ENCODE results near the gene SYS1. TPM values are rescaled to one million over a fixed set of nuclear protein-coding genes. Genes with fewer than 3 reads are reported as not detected.

SYS1 gene
- total RNA-seq, 6 donors from 2014 or later = 31.0 to 61.4 (median 50.7) TPM

- H3K4me3 ChIP-seq = no peak overlapping the region
- peak overlapping the region in 2 of 4 donors; percentile 55 to 59 for H3K27ac ChIP-seq
- no peaks in the 10 kb centered on the region for H3K27me3 ChIP-seq
- peaks cover 7 to 34% (median 20%) of the 10 kb centered on the region in 4 donors for H3K36me3 ChIP-seq
- peaks cover 20 to 54% (median 31%) of the 10 kb centered on the region in 4 donors for H3K4me1 ChIP-seq
- TF ChIP-seq CTCF (IDR thresholded peaks at IDR 0.05) = no peak
- no peak for TF ChIP-seq POLR2A (IDR thresholded peaks at IDR 0.05)
- TF ChIP-seq EP300 (IDR thresholded peaks at IDR 0.05) = no peak
- TF ChIP-seq POLR2AphosphoS5 (IDR thresholded peaks at IDR 0.05) = no peak
- no peak for DNase-seq
- H3K9me3 ChIP-seq = no peaks in the 10 kb centered on the region
- no peak for ATAC-seq (ENCODE audit: low FRiP score in 2 of 2)
Measured at GRCh38 chr20:45367126-45367525, 4.2 kb downstream of the SYS1 start.

- H3K27me3 ChIP-seq = no peaks in the 10 kb centered on the region
- peaks cover 21 to 58% (median 36%) of the 10 kb centered on the region in 4 donors for H3K4me1 ChIP-seq
Measured at GRCh38 chr20:45368221-45368980, 5.4 kb downstream of the SYS1 start.

GRCh38 chr20:45370571-45371160, 7.7 kb downstream of the SYS1 start:
- WGBS, 2 donors = 97 to 100% methylated on average over 3 of the region's 3 CpGs
- Histone ChIP-seq H3K27me3 (no peaks in the 10 kb centered on the region), H3K4me1 (peaks cover 13 to 45% (median 25%) of the 10 kb centered on the region in 4 donors), H3K36me3 (peaks cover 7 to 29% (median 20%) of the 10 kb centered on the region in 4 donors), H3K9me3 (no peaks in the 10 kb centered on the region), H3K27ac (no peak overlapping the region), H3K4me3 (no peak overlapping the region)
- TF ChIP-seq EP300 (IDR thresholded peaks at IDR 0.05) (no peak), CTCF (IDR thresholded peaks at IDR 0.05) (no peak), POLR2AphosphoS5 (IDR thresholded peaks at IDR 0.05) (no peak), POLR2A (IDR thresholded peaks at IDR 0.05) (no peak)
- ATAC-seq (ENCODE audit: low FRiP score in 2 of 2) (no peak), DNase-seq (no peak)

More at GRCh38 chr20:45368221-45368980, 5.4 kb downstream of the SYS1 start:
- no peaks in the 10 kb centered on the region for H3K9me3 ChIP-seq
- WGBS, 2 donors = 50 to 54% methylated on average over 6 of the region's 6 CpGs
- H3K36me3 ChIP-seq = peaks cover 7 to 34% (median 20%) of the 10 kb centered on the region in 4 donors
- peak overlapping the region; percentile 13 to 59 (median 36) for H3K27ac ChIP-seq
- H3K4me3 ChIP-seq = no peak overlapping the region
- peak in 1 of 2 donors; percentile 33 for ATAC-seq (ENCODE audit: low FRiP score in 2 of 2)
- no peak for DNase-seq
- TF ChIP-seq CTCF (IDR thresholded peaks at IDR 0.05) (no peak), EP300 (IDR thresholded peaks at IDR 0.05) (no peak), POLR2AphosphoS5 (IDR thresholded peaks at IDR 0.05) (no peak), POLR2A (IDR thresholded peaks at IDR 0.05) (no peak)

DNA sequence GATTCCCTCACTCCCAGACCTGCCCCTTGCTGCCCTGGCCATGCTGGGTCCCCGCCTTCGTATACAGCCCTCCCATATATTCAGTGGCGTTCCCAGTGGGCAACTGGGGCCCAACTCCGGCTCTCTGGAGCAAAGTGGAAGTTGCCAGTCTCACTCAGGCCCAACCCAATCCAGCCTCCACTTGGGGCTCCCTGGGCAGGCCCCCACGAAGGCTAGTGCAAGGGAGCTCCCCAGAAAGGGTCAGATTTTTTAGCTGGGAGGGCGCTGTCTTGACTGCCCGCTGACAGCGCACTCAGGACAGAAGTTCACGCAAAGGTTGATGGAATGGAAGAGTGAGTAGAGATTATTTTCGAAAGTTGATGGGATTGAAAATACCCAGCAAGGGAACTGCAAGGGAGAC, 9.3 kb downstream of the SYS1 start:
- Histone ChIP-seq H3K27ac (peak overlapping the region in 1 of 4 donors; percentile 76), H3K9me3 (no peaks in the 10 kb centered on the region), H3K27me3 (no peaks in the 10 kb centered on the region), H3K4me3 (peak overlapping the region in 1 of 4 donors; percentile 48), H3K4me1 (peaks cover 20 to 42% (median 24%) of the 10 kb centered on the region in 4 donors), H3K36me3 (peaks cover 1 to 15% (median 10%) of the 10 kb centered on the region in 4 donors)
- WGBS, 2 donors = 87 to 92% methylated on average over 9 to 10 of the region's 10 CpGs
- ATAC-seq (ENCODE audit: low FRiP score in 2 of 2) (no peak), DNase-seq (peak in 1 of 2 donors; percentile 27)
- no peak for TF ChIP-seq CTCF (IDR thresholded peaks at IDR 0.05)
- no peak for TF ChIP-seq EP300 (IDR thresholded peaks at IDR 0.05)
- no peak for TF ChIP-seq POLR2A (IDR thresholded peaks at IDR 0.05)
- TF ChIP-seq POLR2AphosphoS5 (IDR thresholded peaks at IDR 0.05) = no peak
